ENCODE data around the gene TPST2. TPM values are rescaled to one million over a fixed set of nuclear protein-coding genes. Genes with fewer than 3 reads are reported as not detected.

TPST2 gene
- total and polyA plus RNA-seq, 8 donors: 91.4 to 534 (median 175) TPM

GRCh38 chr22:26477341-26477731 lies 112.6 kb downstream of the TPST2 start:
- FAIRE-seq: no peak
- peaks cover 7 to 23% (median 12%) of the 10 kb centered on the region in 3 donors for H3K4me1 ChIP-seq

GRCh38 chr22:26476705-26477340 lies 113.1 kb downstream of the TPST2 start:
- H3K9me3 ChIP-seq: no peaks in the 10 kb centered on the region
- ATAC-seq: no peak
- peaks cover 7 to 18% (median 12%) of the 10 kb centered on the region in 3 donors for H3K4me1 ChIP-seq
- intact Hi-C loops (cut with DNase I): no loop called here
- FAIRE-seq: no peak
- no peak overlapping the region for H3K4me3 ChIP-seq
- no peak overlapping the region for H3K27ac ChIP-seq
- DNase-seq: no peak
- 89 to 92% methylated on average over 4 of the region's 4 CpGs for WGBS, 2 donors
- no peak for TF ChIP-seq CTCF (IDR thresholded peaks at IDR 0.05)
- no peaks in the 10 kb centered on the region for H3K27me3 ChIP-seq
- peaks cover 0 to 35% (median 7%) of the 10 kb centered on the region in 3 donors for H3K36me3 ChIP-seq

More at GRCh38 chr22:26477341-26477731, 112.6 kb downstream of the TPST2 start:
- intact Hi-C loops (cut with DNase I): no loop called here
- TF ChIP-seq CTCF (IDR thresholded peaks at IDR 0.05): no peak
- Histone ChIP-seq H3K27me3 (no peaks in the 10 kb centered on the region), H3K36me3 (peaks cover 0 to 30% (median 2%) of the 10 kb centered on the region in 3 donors), H3K9me3 (no peaks in the 10 kb centered on the region), H3K27ac (no peak overlapping the region), H3K4me3 (no peak overlapping the region)
- no peak for DNase-seq
- 40 to 45% methylated on average over 4 of the region's 4 CpGs for WGBS, 2 donors
- ATAC-seq: no peak

- no peak for TF ChIP-seq CTCF (IDR thresholded peaks at IDR 0.05)
- intact Hi-C loops (cut with DNase I): no loop called here
- H3K4me3 ChIP-seq: no peak overlapping the region
- DNase-seq (no peak), ATAC-seq (no peak), FAIRE-seq (no peak)
- peaks cover 0 to 7% (median 2%) of the 10 kb centered on the region in 3 donors for H3K4me1 ChIP-seq
- no peaks in the 10 kb centered on the region for H3K9me3 ChIP-seq
- no peaks in the 10 kb centered on the region for H3K27me3 ChIP-seq
- H3K27ac ChIP-seq: no peak overlapping the region
- peaks cover 0 to 56% (median 28%) of the 10 kb centered on the region in 3 donors for H3K36me3 ChIP-seq
Measured at GRCh38 chr22:26474682-26475081, 115.2 kb downstream of the TPST2 start.

Small RNA genes within 50 kb of the gene (microRNA-seq; reads per million reads assigned to microRNA genes)
- gene MIR548J: 8.1 to 22.4 reads per million in 2 donors

Other genes starting within 250 kb of the TPST2 start
- under 1 TPM; 0.14 to 0.75 (median 0.27) TPM for gene ASPHD2, start 160.9 kb downstream of the TPST2 start, total RNA-seq
- under 1 TPM; 0.23 to 0.33 TPM for gene ASPHD2, start 160.9 kb downstream of the TPST2 start, polyA plus RNA-seq
- gene HPS4, start 106.3 kb downstream of the TPST2 start, total RNA-seq: 10 to 100 TPM; 14.4 to 24.7 (median 19.6) TPM
- 10 to 100 TPM; 20.5 to 29.5 TPM for gene HPS4, start 106.3 kb downstream of the TPST2 start, polyA plus RNA-seq
- 10 to 100 TPM in 4 of 6 donors, 1 to 10 TPM in 2; 9.5 to 13.6 (median 10.8) TPM for gene SRRD, start 106.3 kb downstream of the TPST2 start, total RNA-seq
- 10 to 100 TPM in 1 of 2 donors, 1 to 10 TPM in 1; 6.3 to 11.2 TPM for gene SRRD, start 106.3 kb downstream of the TPST2 start, polyA plus RNA-seq
- 10 to 100 TPM; 11.0 to 24.2 (median 15.7) TPM for gene TFIP11, start 77.7 kb downstream of the TPST2 start, total RNA-seq
- gene TFIP11, start 77.7 kb downstream of the TPST2 start, polyA plus RNA-seq: 10 to 100 TPM; 20.5 to 26.7 TPM
- under 1 TPM in 3 of 6 donors, not detected in 3; 0.20 to 0.66 (median 0.34) TPM for gene CRYBB1, start 27.9 kb upstream of the TPST2 start, total RNA-seq
- under 1 TPM; 0.14 to 0.38 TPM for gene CRYBB1, start 27.9 kb upstream of the TPST2 start, polyA plus RNA-seq
- gene CRYBA4, start 31.8 kb upstream of the TPST2 start, total RNA-seq: under 1 TPM in 1 of 6 donors, not detected in 5; 0.19 TPM
- gene CRYBA4, start 31.8 kb upstream of the TPST2 start, polyA plus RNA-seq: not detected
- under 1 TPM; 0.35 to 0.78 (median 0.60) TPM for gene MIAT, start 67.5 kb upstream of the TPST2 start, total RNA-seq
- gene MIAT, start 67.5 kb upstream of the TPST2 start, polyA plus RNA-seq: under 1 TPM; 0.28 to 0.42 TPM

Data from pancreas (tissue), 10 donors.